Thyroid gland (tissue), 4 donors: ENCODE measurements around the gene EMP2.

ENCODE experiments used
- CTCF ChIP-seq, 6 experiments: fragments of 200-600 bp in 3 of 6; fragments of 450-650 bp in 3 of 6; sonication (generic) in 3 of 6; IDR thresholded peaks; one replicate each; pipeline ENCODE4 v1.5.1; 2016 to 2019; ENCODE audit warnings: antibody characterized with exemption in 6 of 6, mild to moderate bottlenecking in 2 of 6, inconsistent platforms in 1 of 6, moderate library complexity in 1 of 6
- POLR2A ChIP-seq, 2 donors: fragments of 450-650 bp; IDR thresholded peaks; one replicate each; pipeline ENCODE4 v1.6.1; 2017; ENCODE audit warnings: antibody characterized with exemption in 2 of 2, mild to moderate bottlenecking in 2 of 2, moderate library complexity in 1 of 2

DNA sequence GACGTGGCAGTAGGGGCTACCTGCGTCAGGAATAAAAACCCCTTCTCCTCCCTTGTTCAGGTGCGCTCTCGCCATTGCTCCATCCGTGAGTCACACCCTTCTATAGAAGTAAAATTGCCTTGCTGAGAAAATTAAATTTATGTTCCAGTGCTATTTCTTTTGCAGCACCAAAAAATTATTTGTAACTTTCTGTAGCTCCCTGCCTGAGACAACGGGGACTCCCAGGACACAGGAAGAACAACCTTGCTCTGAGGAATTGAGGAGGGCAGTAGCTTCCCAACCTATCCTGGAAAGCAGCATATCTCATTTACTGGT lies 85.4 kb downstream of the EMP2 start:
- no peak for TF ChIP-seq POLR2A (IDR thresholded peaks at IDR 0.05)
- TF ChIP-seq CTCF (IDR thresholded peaks at IDR 0.05), result no peak
